Measurements from ENCODE around the gene PHGDH. TPM values are rescaled to one million over a fixed set of nuclear protein-coding genes. Genes with fewer than 3 reads are reported as not detected.
A peak's percentile ranks its signal among the peaks of the same experiment; 100 is the strongest.

PHGDH gene
- total and polyA plus RNA-seq, 2 experiments from 2014 or later = 86.9 to 89.8 TPM

DNA sequence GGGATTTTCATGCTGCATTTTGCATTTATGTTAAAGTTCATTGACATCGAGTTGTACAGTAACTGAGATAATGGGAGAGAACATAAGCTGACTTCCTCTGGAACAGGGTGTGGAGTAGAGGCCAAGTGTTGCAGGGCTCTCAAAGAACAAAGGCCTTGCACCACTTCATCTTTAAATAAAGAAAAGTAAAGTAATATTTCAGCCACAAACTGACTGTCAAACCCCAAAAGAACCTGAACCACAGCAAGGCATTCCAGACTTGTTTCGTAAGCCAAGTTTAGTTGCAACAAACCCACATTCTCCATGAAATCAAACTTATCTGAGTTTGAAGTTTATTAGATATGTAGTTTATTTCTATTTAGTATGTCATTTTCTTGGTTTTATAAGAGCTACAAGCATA lies 76.0 kb downstream of the PHGDH start:
- Histone ChIP-seq H3K36me3 (no peaks in the 10 kb centered on the region), H3K4me3 (no peak overlapping the region), H3K27ac (no peak overlapping the region), H3K9me3 (ENCODE audit: low read depth) (no peaks in the 10 kb centered on the region), H3K4me1 (ENCODE audit: low read depth) (no peaks in the 10 kb centered on the region), H3K27me3 (no peaks in the 10 kb centered on the region)
- DNase-seq (ENCODE audit: low read depth in 1 of 2, low spot score in 1 of 2) = peak in 1 of 2 donors; percentile 84
- TF ChIP-seq CTCF (IDR thresholded peaks at IDR 0.05; ENCODE audit: low read depth, low read length) = no peak

DNA sequence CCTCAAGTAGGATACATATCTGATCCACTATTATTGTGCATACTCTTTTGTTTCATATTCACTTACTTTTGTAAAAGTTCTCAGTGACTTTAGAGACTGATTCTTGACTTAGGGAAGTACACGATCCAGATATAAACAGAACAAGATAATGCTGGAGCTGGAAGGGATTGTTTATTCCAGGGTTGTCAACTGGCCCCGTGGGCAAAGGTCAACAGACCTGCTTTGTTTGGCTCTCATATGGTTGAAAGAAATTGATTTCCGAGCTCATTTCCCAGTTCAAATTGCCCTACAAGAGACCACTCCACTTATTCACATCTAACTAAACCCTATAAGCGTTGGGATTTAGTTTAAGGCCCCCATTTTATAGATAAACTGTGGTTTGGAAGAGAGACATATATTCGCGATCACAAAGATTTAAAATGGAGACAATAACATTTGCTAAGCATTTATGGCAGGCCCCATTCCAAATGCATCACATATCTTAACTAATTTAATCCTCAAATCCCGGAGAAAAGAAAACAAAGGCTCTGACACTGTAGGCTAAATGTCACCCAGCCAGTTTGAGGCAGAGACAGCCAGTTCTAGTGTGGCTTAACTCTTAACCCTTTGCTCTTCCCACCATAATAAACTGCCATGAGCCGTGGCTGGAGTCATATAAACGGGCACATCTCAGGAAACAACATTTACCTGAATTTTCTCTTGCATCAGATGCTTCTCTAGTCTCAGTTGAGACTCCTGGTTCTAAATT lies 78.9 kb downstream of the PHGDH start:
- no peak overlapping the region for H3K4me3 ChIP-seq
- no peak for DNase-seq (ENCODE audit: low read depth in 1 of 2, low spot score in 1 of 2)
- no peaks in the 10 kb centered on the region for H3K36me3 ChIP-seq
- H3K27ac ChIP-seq = no peak overlapping the region
- H3K4me1 ChIP-seq (ENCODE audit: low read depth) = no peaks in the 10 kb centered on the region
- TF ChIP-seq CTCF (IDR thresholded peaks at IDR 0.05; ENCODE audit: low read depth, low read length) = no peak
- H3K9me3 ChIP-seq (ENCODE audit: low read depth) = no peaks in the 10 kb centered on the region
- H3K27me3 ChIP-seq = no peaks in the 10 kb centered on the region

DNA sequence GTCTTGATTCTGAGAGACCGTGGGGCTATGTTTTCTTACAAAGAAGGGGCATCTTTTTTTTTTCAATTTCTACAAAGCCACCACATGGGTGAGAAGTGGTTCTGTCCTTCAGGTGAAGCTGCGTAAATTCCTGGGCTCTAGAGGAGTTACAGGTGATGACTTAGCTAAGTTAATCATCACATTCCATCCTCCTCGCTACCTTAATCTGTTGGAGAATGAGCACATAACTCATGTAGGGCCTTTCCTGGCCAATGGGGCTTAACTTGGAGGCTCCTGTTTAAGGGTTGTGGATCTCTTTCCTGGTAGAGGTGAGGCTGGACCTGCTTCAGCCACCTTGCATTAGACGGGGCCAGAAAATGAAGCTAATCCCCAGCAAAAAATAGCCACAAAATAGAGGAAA lies 79.6 kb downstream of the PHGDH start:
- no peak for TF ChIP-seq CTCF (IDR thresholded peaks at IDR 0.05; ENCODE audit: low read depth, low read length)

More for the DNA sequence above, 79.6 kb downstream of the PHGDH start:
- no peaks in the 10 kb centered on the region for H3K27me3 ChIP-seq
- no peak overlapping the region for H3K4me3 ChIP-seq
- H3K27ac ChIP-seq = no peak overlapping the region
- no peaks in the 10 kb centered on the region for H3K36me3 ChIP-seq
- DNase-seq (ENCODE audit: low read depth in 1 of 2, low spot score in 1 of 2) = no peak
- no peaks in the 10 kb centered on the region for H3K4me1 ChIP-seq (ENCODE audit: low read depth)
- no peaks in the 10 kb centered on the region for H3K9me3 ChIP-seq (ENCODE audit: low read depth)

Other genes starting within 250 kb of the PHGDH start
- 0.27 TPM in 1 of 2 replicates, not detected in the other for gene HSD3B1, start 204.7 kb upstream of the PHGDH start, total RNA-seq
- gene HSD3B1, start 204.7 kb upstream of the PHGDH start, polyA plus RNA-seq = 0.07 TPM in 1 of 2 replicates, not detected in the other
- gene ZNF697, start 63.7 kb upstream of the PHGDH start, total RNA-seq = 7.0 and 8.1 TPM in 2 replicates
- 0.25 and 1.1 TPM in 2 replicates for gene ZNF697, start 63.7 kb upstream of the PHGDH start, polyA plus RNA-seq
- not detected in 2 replicates for gene HMGCS2, start 57.0 kb downstream of the PHGDH start, total RNA-seq
- 0.15 TPM in 1 of 2 replicates, not detected in the other for gene HMGCS2, start 57.0 kb downstream of the PHGDH start, polyA plus RNA-seq
- not detected in 2 replicates for gene REG4, start 99.5 kb downstream of the PHGDH start, total RNA-seq
- gene REG4, start 99.5 kb downstream of the PHGDH start, polyA plus RNA-seq = not detected in 2 replicates
- not detected in 2 replicates for gene ADAM30, start 184.6 kb downstream of the PHGDH start, total RNA-seq
- gene ADAM30, start 184.6 kb downstream of the PHGDH start, polyA plus RNA-seq = not detected in 2 replicates